ENCODE measurements around the gene PTPRN2. TPM values are rescaled to one million over a fixed set of nuclear protein-coding genes. Genes with fewer than 3 reads are reported as not detected.

The PTPRN2 gene
- total and polyA plus RNA-seq, 2 of the 8 experiments (the other 6 are each of a cell fraction or from before 2014, with no cell fraction given), result 2.6 to 4.5 TPM

DNA sequence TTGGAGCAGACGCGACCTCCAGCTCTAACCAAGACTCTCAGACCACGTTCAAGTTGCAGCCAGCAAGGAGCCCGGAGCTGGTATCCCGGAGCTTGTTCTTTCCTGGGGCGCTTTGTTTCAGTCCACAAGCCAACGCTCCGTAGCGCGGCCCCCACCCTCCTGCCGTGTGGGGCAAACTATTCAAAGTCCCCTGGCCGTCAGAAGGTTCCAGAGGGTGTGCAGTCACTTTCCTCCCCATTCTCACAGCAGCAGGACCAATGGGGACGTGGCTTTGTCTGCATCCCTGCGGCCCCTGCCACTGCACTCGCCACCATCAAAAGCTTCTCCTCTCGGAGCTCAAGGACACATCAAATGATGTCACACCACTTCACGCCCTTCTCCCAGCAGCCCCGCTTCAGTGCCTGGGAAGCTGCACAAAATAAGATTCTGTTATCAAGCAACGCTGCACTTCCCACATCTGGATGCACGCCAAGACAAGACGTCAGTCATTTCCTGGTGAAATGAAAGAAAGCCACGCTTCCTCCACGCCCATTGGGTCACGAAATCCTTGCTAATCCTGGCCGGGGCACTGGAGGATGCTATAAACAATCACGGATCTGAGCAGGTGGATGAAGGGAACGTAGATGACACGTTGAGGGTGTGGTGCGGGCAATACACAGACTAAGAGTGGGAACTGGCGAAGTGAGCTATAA is 348.2 kb downstream of the PTPRN2 start (continued):
- TF ChIP-seq, protein P1, sequence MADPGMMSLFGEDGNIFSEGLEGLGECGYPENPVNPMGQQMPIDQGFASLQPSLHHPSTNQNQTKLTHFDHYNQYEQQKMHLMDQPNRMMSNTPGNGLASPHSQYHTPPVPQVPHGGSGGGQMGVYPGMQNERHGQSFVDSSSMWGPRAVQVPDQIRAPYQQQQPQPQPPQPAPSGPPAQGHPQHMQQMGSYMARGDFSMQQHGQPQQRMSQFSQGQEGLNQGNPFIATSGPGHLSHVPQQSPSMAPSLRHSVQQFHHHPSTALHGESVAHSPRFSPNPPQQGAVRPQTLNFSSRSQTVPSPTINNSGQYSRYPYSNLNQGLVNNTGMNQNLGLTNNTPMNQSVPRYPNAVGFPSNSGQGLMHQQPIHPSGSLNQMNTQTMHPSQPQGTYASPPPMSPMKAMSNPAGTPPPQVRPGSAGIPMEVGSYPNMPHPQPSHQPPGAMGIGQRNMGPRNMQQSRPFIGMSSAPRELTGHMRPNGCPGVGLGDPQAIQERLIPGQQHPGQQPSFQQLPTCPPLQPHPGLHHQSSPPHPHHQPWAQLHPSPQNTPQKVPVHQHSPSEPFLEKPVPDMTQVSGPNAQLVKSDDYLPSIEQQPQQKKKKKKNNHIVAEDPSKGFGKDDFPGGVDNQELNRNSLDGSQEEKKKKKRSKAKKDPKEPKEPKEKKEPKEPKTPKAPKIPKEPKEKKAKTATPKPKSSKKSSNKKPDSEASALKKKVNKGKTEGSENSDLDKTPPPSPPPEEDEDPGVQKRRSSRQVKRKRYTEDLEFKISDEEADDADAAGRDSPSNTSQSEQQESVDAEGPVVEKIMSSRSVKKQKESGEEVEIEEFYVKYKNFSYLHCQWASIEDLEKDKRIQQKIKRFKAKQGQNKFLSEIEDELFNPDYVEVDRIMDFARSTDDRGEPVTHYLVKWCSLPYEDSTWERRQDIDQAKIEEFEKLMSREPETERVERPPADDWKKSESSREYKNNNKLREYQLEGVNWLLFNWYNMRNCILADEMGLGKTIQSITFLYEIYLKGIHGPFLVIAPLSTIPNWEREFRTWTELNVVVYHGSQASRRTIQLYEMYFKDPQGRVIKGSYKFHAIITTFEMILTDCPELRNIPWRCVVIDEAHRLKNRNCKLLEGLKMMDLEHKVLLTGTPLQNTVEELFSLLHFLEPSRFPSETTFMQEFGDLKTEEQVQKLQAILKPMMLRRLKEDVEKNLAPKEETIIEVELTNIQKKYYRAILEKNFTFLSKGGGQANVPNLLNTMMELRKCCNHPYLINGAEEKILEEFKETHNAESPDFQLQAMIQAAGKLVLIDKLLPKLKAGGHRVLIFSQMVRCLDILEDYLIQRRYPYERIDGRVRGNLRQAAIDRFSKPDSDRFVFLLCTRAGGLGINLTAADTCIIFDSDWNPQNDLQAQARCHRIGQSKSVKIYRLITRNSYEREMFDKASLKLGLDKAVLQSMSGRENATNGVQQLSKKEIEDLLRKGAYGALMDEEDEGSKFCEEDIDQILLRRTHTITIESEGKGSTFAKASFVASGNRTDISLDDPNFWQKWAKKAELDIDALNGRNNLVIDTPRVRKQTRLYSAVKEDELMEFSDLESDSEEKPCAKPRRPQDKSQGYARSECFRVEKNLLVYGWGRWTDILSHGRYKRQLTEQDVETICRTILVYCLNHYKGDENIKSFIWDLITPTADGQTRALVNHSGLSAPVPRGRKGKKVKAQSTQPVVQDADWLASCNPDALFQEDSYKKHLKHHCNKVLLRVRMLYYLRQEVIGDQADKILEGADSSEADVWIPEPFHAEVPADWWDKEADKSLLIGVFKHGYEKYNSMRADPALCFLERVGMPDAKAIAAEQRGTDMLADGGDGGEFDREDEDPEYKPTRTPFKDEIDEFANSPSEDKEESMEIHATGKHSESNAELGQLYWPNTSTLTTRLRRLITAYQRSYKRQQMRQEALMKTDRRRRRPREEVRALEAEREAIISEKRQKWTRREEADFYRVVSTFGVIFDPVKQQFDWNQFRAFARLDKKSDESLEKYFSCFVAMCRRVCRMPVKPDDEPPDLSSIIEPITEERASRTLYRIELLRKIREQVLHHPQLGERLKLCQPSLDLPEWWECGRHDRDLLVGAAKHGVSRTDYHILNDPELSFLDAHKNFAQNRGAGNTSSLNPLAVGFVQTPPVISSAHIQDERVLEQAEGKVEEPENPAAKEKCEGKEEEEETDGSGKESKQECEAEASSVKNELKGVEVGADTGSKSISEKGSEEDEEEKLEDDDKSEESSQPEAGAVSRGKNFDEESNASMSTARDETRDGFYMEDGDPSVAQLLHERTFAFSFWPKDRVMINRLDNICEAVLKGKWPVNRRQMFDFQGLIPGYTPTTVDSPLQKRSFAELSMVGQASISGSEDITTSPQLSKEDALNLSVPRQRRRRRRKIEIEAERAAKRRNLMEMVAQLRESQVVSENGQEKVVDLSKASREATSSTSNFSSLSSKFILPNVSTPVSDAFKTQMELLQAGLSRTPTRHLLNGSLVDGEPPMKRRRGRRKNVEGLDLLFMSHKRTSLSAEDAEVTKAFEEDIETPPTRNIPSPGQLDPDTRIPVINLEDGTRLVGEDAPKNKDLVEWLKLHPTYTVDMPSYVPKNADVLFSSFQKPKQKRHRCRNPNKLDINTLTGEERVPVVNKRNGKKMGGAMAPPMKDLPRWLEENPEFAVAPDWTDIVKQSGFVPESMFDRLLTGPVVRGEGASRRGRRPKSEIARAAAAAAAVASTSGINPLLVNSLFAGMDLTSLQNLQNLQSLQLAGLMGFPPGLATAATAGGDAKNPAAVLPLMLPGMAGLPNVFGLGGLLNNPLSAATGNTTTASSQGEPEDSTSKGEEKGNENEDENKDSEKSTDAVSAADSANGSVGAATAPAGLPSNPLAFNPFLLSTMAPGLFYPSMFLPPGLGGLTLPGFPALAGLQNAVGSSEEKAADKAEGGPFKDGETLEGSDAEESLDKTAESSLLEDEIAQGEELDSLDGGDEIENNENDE (IDR thresholded peaks at IDR 0.05; ENCODE audit: insufficient replicate concordance, low read length), result no peak
- TF ChIP-seq, protein P2, sequence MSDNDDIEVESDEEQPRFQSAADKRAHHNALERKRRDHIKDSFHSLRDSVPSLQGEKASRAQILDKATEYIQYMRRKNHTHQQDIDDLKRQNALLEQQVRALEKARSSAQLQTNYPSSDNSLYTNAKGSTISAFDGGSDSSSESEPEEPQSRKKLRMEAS (IDR thresholded peaks at IDR 0.05), result no peak
- TF ChIP-seq, protein P3, sequence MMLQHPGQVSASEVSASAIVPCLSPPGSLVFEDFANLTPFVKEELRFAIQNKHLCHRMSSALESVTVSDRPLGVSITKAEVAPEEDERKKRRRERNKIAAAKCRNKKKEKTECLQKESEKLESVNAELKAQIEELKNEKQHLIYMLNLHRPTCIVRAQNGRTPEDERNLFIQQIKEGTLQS (IDR thresholded peaks at IDR 0.05; ENCODE audit: insufficient read depth, low read depth, low read length), result no peak
- TF ChIP-seq, protein P4, sequence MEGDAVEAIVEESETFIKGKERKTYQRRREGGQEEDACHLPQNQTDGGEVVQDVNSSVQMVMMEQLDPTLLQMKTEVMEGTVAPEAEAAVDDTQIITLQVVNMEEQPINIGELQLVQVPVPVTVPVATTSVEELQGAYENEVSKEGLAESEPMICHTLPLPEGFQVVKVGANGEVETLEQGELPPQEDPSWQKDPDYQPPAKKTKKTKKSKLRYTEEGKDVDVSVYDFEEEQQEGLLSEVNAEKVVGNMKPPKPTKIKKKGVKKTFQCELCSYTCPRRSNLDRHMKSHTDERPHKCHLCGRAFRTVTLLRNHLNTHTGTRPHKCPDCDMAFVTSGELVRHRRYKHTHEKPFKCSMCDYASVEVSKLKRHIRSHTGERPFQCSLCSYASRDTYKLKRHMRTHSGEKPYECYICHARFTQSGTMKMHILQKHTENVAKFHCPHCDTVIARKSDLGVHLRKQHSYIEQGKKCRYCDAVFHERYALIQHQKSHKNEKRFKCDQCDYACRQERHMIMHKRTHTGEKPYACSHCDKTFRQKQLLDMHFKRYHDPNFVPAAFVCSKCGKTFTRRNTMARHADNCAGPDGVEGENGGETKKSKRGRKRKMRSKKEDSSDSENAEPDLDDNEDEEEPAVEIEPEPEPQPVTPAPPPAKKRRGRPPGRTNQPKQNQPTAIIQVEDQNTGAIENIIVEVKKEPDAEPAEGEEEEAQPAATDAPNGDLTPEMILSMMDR (IDR thresholded peaks at IDR 0.05; ENCODE audit: control extremely low read depth in 1 of 3, insufficient read depth in 1 of 3, low read depth in 1 of 3, low read length in 3 of 3), result no peak
- TF ChIP-seq TBP (IDR thresholded peaks at IDR 0.05; ENCODE audit: low read depth, low read length), result no peak
- no peak for TF ChIP-seq TCF12 (IDR thresholded peaks at IDR 0.05; ENCODE audit: low read depth, low read length)
- TF ChIP-seq CEBPB (IDR thresholded peaks at IDR 0.05; ENCODE audit: low read depth, low read length), result no peak

All from H1 (cell line).